ENCODE results near the gene PRSS12.

Gene PRSS12

GRCh38 chr4:118286685-118287084 lies 66.1 kb downstream of the PRSS12 start:
- no peak for TF ChIP-seq FOXP2 (optimal IDR thresholded peaks at IDR 0.05; ENCODE audit: borderline replicate concordance, extremely low read depth, extremely low read length, insufficient read depth)
- TF ChIP-seq SIN3A (IDR thresholded peaks at IDR 0.05; ENCODE audit: borderline replicate concordance, insufficient read depth, low read length), result no peak
- no peak for TF ChIP-seq TAF1 (IDR thresholded peaks at IDR 0.05; ENCODE audit: borderline replicate concordance, insufficient read depth, low read length)
- TF ChIP-seq POLR2AphosphoS5 (IDR thresholded peaks at IDR 0.05; ENCODE audit: low read depth, low read length), result no peak
- TF ChIP-seq, protein P1, sequence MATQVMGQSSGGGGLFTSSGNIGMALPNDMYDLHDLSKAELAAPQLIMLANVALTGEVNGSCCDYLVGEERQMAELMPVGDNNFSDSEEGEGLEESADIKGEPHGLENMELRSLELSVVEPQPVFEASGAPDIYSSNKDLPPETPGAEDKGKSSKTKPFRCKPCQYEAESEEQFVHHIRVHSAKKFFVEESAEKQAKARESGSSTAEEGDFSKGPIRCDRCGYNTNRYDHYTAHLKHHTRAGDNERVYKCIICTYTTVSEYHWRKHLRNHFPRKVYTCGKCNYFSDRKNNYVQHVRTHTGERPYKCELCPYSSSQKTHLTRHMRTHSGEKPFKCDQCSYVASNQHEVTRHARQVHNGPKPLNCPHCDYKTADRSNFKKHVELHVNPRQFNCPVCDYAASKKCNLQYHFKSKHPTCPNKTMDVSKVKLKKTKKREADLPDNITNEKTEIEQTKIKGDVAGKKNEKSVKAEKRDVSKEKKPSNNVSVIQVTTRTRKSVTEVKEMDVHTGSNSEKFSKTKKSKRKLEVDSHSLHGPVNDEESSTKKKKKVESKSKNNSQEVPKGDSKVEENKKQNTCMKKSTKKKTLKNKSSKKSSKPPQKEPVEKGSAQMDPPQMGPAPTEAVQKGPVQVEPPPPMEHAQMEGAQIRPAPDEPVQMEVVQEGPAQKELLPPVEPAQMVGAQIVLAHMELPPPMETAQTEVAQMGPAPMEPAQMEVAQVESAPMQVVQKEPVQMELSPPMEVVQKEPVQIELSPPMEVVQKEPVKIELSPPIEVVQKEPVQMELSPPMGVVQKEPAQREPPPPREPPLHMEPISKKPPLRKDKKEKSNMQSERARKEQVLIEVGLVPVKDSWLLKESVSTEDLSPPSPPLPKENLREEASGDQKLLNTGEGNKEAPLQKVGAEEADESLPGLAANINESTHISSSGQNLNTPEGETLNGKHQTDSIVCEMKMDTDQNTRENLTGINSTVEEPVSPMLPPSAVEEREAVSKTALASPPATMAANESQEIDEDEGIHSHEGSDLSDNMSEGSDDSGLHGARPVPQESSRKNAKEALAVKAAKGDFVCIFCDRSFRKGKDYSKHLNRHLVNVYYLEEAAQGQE (IDR thresholded peaks at IDR 0.05; ENCODE audit: insufficient read depth in 1 of 2, low read depth in 2 of 2, low read length in 2 of 2), result no peak

DNA sequence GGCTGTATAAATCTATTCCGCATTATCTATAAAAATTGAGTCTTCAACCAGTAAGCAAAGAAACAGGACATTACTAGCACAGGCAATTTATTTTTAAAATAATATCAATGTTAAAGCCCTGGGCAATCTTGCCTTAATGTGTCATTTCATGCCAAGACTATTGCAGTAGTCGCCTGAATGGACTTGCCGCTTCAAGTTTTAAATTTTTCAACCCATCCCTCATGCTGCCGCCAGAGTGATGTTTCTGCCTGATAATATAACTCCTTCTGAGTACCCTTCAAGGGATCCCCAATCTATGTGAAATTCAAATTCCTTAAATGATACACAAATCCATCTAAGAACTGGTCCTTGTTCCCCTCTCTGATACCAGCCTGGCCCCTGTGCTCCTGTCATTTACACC lies 66.9 kb downstream of the PRSS12 start:
- TF ChIP-seq SIN3A (IDR thresholded peaks at IDR 0.05; ENCODE audit: borderline replicate concordance, insufficient read depth, low read length) (no peak), TAF1 (IDR thresholded peaks at IDR 0.05; ENCODE audit: borderline replicate concordance, insufficient read depth, low read length) (no peak), POLR2AphosphoS5 (IDR thresholded peaks at IDR 0.05; ENCODE audit: low read depth, low read length) (no peak), FOXP2 (optimal IDR thresholded peaks at IDR 0.05; ENCODE audit: borderline replicate concordance, extremely low read depth, extremely low read length, insufficient read depth) (no peak)
- TF ChIP-seq, protein P1 (IDR thresholded peaks at IDR 0.05; ENCODE audit: insufficient read depth in 1 of 2, low read depth in 2 of 2, low read length in 2 of 2), result no peak

GRCh38 chr4:118284169-118284568 lies 68.6 kb downstream of the PRSS12 start:
- TF ChIP-seq SIN3A (IDR thresholded peaks at IDR 0.05; ENCODE audit: borderline replicate concordance, insufficient read depth, low read length) (no peak), TAF1 (IDR thresholded peaks at IDR 0.05; ENCODE audit: borderline replicate concordance, insufficient read depth, low read length) (no peak)

DNA sequence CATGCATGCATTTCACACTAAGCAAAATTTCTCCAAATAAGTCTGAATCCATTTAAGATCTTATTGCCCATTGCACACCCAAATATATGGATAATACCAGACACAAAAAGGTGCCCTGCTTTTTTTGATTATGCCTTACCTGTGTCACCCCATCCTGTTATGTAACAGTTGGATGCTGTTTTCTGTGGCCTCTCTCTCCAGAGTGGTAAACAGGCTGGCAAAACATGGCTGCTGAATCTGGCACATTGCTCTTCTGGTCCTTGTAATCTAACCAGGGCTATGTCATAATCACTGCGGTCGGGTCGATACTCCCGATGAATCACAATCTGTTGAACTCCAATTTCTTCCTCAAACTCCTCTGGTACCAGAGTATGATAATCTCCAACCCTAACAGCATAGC lies 70.1 kb downstream of the PRSS12 start:
- TF ChIP-seq TAF1 (IDR thresholded peaks at IDR 0.05; ENCODE audit: borderline replicate concordance, insufficient read depth, low read length) (no peak), POLR2AphosphoS5 (IDR thresholded peaks at IDR 0.05; ENCODE audit: low read depth, low read length) (peak; percentile 44; the same call in 1 of the 2 replicates)

GRCh38 chr4:118281611-118282442 lies 71.0 kb downstream of the PRSS12 start:
- TF ChIP-seq SIN3A (IDR thresholded peaks at IDR 0.05; ENCODE audit: borderline replicate concordance, insufficient read depth, low read length) (peak; percentile 52; the same call in 1 of the 2 replicates), POLR2AphosphoS5 (IDR thresholded peaks at IDR 0.05; ENCODE audit: low read depth, low read length) (peak; percentile 81), FOXP2 (optimal IDR thresholded peaks at IDR 0.05; ENCODE audit: borderline replicate concordance, extremely low read depth, extremely low read length, insufficient read depth) (no peak)

- peak; percentile 86 for TF ChIP-seq POLR2AphosphoS5 (IDR thresholded peaks at IDR 0.05; ENCODE audit: low read depth, low read length)
- TF ChIP-seq SIN3A (IDR thresholded peaks at IDR 0.05; ENCODE audit: borderline replicate concordance, insufficient read depth, low read length), result 0 out of 2 replicates have a peak, but pooled peaks have one; percentile 16
- TF ChIP-seq, protein P1 (IDR thresholded peaks at IDR 0.05; ENCODE audit: insufficient read depth in 1 of 2, low read depth in 2 of 2, low read length in 2 of 2), result no peak
- no peak for TF ChIP-seq FOXP2 (optimal IDR thresholded peaks at IDR 0.05; ENCODE audit: borderline replicate concordance, extremely low read depth, extremely low read length, insufficient read depth)
- TF ChIP-seq TAF1 (IDR thresholded peaks at IDR 0.05; ENCODE audit: borderline replicate concordance, insufficient read depth, low read length), result no peak
Measured at GRCh38 chr4:118280501-118281218, 72.1 kb downstream of the PRSS12 start.
